Measurements from ENCODE around the gene PRRG4.
"Not testable (repeated sequence)": the region's sequence is repeated elsewhere in the genome, so short reads cannot be mapped to it uniquely, and the experiment has no call there.

Gene PRRG4

DNA sequence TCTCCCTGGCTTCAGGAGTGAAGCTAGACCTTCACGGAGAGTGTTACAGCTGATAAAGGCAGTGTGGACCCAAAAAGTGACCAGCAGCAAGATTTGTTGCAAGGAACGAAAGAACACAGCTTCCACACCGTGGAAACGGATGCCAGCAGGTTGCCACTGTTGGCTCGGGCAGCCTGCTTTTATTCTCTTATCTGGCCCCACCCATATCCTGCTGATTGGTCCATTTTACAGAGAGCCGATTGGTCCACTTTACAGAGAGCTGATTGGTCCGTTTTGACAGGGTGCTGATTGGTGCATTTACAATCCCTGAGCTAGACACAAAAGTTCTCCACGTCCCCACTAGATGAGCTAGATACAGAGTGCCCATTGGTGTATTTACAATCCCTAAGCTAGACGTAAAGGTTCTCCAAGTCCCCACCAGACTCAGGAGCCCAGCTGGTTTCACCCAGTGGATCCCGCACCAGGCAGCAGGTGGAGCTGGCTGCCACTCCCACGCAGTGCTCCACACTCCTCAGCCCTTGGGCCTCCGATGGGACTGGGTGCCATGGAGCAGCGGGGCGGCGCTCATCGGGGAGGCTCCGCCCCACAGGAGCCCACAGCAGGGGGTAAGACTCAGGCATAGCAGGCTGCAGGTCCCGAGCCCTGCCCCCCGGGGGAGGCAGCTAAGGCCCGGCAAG, 58.1 kb downstream of the PRRG4 start:
- DNase-seq: not testable (repeated sequence)

DNA sequence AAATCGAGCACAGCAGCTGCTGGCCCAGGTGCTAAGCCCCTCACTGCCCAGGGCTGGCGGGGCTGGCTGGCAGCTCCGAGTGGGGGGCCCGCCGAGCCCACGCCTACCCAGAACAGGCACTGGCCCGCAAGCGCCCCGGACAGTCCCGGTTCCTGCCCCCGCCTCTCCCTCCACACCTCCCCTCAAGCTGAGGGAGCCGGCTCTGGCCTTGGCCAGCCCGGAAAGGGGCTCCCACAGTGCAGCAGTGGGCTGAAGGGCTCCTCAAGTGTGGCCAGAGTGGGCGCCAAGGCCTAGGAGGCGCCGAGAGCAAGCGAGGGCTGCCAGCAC, 58.6 kb downstream of the PRRG4 start:
- DNase-seq: not testable (repeated sequence)

DNA sequence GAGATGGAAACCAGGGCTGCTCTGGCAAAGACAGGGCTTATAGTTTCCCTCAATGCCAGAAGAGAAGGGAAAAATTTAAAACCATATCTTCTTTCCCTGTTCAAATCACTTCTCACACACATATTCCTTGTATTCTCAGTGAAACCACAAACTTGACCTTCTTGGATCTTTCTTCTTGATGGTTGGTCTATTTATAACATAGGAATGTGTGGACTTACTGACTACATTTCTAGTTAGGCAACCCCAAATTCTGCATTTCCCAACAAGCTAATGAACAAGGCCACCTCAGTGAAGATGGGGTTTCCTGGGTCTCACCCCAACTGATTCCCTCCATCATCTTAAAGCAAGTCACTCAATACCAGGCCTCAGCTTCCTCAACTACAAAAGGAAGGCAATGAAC, 59.1 kb downstream of the PRRG4 start:
- DNase-seq: no peak

DNA sequence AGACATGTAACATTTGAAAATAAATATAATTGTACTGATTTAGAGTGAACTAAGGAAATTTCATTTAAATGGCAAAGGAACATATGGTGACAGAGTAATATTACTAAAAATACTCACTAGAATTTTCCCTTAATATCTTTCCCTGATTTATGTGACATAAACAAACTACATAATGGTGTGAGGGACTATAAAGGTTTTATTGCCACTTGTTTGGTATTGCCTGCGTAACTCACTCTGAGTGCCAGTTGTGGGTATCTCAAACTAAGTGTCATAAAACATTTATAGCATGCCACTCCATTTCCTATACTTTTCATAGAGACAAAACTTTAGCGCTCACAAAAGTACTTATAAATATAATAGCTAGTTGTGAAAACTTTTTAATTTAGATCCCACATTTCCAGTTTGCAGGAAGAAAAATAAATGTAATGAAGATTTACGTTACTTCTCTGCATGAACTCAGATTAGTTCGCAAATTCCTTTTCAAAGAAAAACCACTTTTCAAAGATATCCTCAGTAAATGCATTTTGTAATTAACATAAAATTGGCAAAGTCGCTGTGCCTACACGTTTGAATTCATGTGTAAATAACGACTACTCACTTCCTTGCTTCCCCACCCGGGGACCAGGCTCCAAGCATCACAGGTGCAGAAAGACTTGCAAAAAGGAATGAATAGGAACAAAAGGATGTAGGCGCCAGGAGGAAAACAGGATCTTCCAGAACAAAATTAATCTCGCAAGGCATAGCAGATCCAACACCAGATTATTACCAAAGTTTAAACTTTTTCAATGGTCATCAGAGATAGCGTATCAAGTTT, 61.3 kb downstream of the PRRG4 start:
- no peak for DNase-seq

DNA sequence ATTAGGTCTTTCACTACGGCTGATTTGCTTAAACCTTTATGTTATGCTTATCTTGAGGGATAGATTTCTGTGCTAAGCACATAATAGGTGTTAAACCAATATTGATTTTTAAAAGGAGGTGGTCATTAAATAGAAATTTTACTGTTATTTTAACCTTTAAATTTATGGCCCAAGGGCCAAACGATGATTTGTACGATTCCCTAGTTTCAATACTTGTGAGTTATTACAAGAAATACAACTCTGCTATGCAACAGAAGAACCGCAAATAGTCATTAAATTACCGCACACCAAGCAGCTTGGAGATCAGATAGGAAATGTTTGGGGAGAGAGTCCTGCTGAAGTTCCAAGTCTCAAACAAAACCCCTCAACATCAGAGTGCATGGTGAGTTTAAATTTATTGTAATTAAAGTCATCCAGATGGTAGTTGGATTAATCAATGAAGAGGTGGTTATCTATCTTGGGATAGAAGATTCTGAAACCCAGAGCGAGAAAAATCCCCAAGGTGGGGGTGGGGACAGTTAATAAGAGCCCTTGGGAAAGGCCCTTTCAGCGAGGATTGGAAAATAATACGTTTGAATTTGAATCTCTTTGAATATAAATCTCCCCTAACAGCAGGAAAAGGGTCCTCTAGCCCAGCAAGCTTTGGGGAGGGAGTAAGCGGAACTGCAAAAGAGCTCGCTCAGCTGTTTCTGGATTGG, 62.1 kb downstream of the PRRG4 start:
- peak; percentile 1 to 22 for DNase-seq

DNA sequence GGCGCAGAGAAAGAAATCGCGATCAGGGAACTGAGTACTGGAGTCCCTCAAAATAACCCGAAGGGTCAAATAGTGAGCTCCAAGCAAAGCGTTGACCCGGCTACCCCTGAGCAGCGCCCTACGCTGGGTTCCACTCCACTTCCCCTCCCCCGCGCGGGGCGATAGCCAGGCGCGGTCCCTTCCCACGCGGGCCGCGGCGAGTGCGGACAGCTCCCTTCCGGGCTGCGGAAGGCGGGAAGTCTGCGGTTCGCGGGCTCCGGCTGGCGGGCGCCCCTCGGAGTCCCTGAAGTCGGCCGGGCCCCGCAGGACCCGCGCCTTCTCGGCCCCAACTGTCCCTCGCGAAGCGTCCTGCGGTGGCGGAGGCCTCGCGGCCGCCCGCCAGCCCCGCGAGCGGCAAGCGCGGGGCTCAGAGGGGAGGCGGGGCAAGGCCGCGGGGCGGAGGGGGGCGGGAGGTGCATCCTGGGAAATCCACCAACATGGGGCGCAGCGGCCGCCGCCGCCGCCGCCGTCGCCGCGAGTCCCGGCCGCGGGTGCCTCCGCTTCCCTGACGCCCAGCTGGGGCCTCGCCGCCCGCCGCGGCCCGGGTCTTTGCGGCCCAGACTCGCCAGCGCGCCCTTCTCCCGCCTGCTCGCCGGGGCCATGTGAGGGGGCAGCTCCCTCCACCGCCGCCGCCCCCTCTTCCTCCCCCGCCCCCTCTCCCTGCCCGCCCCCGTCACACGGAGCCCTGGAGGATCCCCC, 62.8 kb downstream of the PRRG4 start, which contains the start of gene QSER1:
Gene QSER1, plus strand, starts transcription at position 457 of the 738 bp plus-strand sequence. CDS start 315 bp downstream, outside the sequence.
- DNase-seq: peak; percentile 66 to 73

DNA sequence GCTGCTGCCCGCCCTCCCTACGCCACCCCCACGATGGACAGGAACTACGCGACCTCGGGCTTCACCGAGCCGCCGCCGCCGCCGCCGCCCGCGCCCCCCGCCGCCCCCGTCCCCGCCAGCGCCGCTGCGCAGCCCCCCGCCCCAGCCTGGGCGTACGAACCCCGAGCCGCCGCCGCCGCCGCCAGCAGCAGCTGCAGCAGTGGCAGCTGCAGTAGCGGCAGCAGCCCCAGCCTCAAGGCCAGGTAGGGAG, 63.3 kb downstream of the PRRG4 start:
- no peak for DNase-seq

DNA sequence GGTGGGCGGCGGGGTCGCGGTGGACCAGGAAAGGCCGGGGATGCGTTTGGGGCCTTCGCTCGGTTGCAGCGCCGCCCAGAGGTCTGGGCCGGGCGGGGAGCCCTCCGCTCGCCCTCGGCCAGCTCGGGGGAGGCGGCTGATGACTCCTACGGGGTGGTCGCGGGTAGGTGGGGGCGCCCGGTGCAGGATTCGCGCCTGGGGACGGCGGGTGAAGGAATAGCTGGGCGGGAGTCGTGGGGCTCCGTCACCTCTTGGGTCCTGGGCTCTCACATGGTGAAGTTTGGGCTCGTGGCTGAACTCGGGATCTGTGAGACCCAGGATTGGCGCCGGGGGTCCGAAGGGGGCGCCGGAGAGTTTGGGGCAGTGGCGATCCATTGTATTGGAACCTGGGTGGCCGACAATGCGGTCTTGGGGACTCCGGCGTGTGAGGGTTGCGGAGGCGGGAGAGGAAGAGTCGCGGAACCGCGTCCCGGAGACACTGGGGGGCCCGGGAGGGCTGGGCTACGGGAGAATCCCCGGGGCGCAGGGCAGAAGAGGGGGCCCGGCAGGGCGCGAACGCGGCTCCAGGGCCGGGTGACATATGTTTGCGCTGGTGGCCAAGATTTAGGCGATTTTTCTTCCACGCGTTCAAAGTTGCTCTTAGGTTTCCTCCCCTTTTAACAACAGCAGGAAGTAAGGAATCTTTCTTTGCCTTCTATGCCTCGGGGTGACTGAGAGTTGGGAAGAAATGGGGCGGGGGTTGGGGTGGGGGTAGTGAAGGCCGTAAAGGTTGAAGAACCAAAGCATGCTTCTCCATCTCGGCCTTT, 63.8 kb downstream of the PRRG4 start:
- DNase-seq: peak; percentile 1 to 28

DNA sequence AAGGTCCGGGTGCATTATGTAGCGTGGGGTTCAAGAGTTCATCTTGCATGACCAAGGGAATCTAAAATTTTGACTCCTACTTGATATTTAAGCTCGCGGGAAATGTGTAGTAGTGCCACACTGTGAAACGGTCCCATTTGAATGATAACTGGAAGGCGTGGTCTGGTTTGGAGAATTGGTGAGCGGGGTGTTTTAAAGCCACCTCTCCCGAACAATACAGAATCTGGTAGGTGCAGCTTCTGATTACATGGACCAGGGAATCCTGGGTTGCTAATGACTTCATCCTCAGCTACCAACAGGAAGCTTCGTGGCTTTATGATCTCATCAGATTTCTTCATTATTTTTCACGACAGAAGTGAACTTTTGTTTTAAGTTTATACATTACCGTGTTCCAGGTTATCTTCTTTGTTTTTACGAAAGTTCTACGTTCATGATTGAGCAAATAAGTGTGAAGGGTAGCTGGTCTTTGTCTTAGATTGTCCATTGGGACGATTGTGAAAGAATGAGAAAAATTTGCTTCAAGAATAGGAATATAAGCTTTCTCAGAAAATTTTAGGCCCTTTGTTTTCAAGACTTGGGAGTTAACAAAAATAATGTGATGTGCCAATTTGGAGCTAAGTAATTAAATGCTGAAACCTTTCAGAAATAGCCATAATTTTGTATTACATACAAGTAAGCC, 64.6 kb downstream of the PRRG4 start:
- peak; percentile 2 to 12 for DNase-seq

DNA sequence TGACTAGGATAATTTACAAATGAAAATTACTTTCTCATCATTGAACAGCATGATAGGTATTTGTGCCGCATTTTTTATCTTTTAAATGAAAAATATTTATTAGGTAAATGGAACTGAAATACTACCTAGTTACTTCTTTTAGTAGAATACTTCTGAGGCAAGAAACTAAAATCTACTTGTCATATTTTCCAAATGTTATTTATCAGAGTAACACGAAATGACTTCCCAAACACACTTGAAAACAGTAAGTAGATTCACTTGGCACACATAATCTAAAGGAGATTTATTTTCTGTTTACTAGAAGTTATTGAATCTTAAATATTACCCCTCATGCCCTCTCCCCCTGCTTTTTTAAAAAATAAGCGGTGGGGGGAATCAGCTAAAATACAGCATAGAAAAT, 65.2 kb downstream of the PRRG4 start:
- no peak for DNase-seq

DNA sequence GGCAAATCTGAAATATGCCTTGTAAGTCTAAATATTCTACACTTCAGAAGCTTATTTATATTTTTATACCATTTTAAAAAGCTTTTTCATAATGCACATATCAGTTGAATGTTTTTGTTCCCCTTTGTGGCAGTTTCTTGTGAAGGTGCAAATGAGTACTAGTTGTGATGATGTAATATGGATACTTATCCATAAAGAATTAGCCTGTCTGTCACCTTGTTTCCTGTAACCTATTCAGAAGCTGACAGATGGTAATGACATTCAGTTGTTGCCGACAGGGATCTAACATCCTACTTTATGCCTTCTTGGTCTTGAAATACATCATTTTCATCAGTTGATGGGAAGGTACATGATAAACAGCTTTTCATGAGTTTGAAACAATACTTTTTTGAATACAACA, 65.7 kb downstream of the PRRG4 start:
- no peak for DNase-seq

DNA sequence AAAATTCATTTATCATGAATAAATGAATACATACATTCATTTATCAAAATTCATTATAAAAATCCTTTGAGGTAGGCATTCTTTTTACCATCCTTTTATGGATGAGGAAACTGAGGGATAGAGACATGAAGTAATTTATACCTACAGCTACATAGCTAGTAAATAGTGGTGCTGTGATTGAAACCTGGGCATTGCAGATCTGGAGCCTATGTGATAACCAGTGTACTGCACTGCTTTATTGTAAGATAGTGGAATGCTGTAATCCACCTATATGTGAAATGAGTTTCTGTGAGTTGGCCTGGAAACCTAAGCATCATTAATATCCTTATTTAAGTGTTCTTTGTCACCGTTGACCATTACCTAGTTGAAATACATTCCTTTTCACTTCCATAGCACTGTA, 67.4 kb downstream of the PRRG4 start:
- DNase-seq: no peak

DNA sequence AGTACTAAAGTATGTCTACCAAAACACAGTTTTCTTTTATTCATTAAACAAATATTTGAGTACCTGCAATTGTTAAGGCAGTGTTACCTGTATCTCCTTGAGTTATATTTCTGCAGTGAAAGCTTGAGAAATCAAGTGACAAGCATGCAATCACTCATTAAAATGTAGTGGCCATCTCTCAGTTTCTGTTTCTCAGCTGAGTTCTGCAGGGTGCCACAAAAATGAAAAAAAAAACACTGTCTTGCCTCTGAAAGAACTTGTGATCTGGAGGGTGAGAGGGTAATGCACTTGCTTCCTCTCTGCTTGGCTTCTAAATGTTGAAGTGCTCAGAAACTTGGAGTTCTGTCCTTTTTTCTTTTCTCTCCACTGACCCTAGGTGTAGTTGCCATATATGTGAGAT, 69.7 kb downstream of the PRRG4 start:
- no peak for DNase-seq

DNA sequence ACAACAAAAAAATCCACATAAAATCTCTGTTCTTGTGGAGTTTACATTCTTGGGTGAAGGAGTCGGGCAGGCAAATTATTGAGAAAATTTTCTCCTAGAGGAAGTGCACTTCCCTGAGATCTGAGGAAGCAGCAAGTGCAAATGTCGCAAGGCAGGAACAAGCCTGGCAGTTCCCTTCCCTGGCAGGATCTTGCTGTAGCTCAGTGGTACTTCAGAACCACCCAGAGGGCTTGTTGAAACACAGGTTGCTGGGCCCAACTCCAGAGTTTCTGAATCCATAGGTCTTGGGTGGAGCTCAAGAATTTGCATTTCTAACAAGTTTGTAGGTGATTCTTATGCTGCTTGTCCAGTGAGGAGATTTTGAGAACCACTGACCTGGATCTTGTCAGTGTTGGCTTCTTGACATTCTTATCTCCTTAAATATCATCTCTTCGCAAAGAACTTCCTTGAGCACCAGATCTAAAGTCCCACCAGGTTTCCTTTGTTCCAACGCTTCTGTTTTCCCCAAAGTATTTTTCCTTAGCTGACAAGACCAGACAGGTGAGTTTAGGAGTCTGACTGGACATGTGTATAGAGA, 72.5 kb downstream of the PRRG4 start:
- no peak for DNase-seq

DNA sequence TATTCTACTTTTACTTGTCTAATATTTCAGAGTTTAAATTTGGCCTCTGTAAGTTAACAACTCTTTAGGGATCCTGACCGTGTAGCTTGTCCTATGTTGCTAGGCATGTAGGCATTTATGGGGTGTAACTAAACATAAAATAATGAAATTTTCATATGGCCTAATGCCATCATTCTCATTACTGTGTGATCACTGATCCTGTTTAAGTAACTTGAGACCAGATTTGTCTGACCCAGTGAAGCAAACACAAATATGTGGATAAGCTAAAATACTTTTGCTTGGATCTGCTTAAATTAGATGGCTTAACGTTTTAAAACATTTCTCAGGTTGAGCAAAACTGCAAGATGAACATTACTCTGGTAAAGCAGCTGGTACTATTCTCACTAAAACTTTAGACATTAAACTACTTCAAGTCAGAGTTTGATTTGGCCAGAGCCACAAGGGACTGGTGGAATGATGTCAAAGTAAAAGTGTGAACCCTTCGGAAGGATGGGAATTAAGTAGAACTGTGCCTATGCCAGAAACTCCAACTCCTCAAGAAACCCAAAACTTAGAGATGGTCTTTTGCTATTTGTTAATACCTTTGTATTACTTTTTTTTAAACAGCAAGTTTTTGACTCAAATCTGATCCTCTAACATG, 75.4 kb downstream of the PRRG4 start:
- DNase-seq: no peak

Data from activated CD4-positive, alpha-beta T cell treated with anti-CD3 and anti-CD28 coated beads for 4 hours (primary cell).